AG09319 (cell line): ENCODE data around the gene TMEM200B.
"Not testable (repeated sequence)": the region's sequence is repeated elsewhere in the genome, so short reads cannot be mapped to it uniquely, and the experiment has no call there.

Experiments used
- DNase-seq: peaks from one replicate; pipeline ENCODE4 v3.0.0-alpha.2; 2010; ENCODE audit warnings: low read depth; ENCODE audit errors: extremely low read depth
- TF ChIP-seq, protein P1 (sequence below): IDR thresholded peaks from 2 replicates; pipeline ENCODE4 v1.5.1; 2011; ENCODE audit warnings: low read depth, mild to moderate bottlenecking, inconsistent platforms, low read length, moderate library complexity

TMEM200B gene

DNA sequence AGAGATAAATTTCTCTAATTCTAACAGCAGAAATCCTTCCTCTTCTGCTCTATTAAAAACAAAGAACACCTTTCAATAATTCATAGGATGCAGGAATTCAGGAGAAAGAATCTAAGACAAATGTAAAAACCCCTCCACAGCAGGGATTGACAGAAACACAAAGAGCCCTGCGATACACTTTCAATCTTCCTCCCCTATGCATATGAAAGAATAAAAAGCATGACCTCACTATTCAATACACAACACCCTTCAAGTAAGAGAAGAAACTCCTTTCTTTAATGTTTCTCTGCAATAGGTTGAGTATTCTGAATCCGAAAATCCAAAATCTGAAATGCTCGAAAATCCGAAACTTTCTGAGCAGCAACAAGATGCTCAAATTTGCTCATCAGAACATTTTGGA, 40.9 kb upstream of the TMEM200B start:
- DNase-seq, result no peak
- TF ChIP-seq, protein P1, sequence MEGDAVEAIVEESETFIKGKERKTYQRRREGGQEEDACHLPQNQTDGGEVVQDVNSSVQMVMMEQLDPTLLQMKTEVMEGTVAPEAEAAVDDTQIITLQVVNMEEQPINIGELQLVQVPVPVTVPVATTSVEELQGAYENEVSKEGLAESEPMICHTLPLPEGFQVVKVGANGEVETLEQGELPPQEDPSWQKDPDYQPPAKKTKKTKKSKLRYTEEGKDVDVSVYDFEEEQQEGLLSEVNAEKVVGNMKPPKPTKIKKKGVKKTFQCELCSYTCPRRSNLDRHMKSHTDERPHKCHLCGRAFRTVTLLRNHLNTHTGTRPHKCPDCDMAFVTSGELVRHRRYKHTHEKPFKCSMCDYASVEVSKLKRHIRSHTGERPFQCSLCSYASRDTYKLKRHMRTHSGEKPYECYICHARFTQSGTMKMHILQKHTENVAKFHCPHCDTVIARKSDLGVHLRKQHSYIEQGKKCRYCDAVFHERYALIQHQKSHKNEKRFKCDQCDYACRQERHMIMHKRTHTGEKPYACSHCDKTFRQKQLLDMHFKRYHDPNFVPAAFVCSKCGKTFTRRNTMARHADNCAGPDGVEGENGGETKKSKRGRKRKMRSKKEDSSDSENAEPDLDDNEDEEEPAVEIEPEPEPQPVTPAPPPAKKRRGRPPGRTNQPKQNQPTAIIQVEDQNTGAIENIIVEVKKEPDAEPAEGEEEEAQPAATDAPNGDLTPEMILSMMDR, result no peak

DNA sequence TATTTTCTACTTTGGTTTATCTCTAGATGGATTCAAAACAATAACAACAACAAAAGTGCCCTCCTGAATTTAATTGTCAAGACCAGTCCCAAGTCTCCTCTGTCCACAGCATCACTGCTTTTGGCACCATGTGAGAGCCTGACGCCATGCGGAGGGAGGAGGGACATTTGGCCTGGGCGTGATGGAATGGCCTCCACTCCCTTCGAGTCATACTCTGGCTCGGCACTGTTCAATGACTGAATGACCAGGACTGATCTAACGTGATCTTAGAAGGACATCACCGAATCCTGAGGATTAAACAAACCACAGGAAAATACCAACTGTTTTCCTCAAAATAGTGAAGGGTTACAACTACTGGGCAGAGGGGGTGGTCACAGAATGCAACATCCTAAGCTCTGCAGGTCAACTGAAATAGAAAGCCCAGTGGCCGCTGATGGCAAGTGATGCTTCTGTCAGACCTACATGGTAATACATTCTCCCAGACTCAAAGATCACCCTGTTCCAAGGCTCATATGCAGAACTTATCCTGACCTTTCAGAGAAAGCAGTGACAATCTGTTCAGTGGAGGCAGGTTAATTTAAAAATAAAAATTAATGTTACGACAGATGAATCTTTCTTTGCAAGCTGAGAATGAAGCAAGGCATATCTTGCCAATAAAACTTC, 38.9 kb upstream of the TMEM200B start:
- TF ChIP-seq, protein P1, result no peak
- no peak for DNase-seq

DNA sequence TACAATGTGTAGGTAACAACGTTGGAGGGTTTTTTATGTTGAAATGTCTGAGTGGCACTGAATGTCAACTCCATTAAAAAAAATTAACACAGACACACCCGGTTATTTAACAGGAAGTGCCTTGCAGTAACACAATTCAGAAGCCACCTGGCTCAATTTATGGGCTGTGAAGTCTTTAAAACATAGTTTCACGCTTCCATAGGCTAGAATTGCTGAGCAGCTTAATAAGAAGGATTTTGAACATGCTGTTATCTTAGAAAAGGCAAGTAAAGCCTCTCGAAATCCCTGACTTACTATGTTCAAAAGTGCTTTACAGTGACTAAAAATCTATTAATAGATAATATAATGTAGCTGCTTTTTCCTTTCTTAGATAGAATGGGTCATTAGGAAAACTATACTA, 38.3 kb upstream of the TMEM200B start:
- no peak for DNase-seq
- TF ChIP-seq, protein P1, result no peak

DNA sequence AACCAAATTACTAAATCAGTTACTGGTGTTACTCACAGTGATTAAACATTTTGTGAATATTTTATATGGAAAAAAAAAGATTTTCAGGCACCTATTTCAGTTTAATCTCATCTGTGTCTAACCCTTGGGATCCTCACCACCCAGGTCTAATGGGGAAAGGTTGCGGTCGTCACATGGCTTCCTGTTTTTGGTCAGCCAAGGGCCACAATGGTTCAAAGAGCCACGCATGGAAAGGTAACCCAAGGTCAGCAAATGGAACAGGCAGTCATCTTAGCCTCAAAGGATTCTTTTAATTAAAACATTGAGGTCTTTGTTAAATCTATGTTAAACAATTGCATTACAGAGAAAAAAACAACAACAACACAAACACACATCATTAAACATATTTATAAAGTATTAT, 36.1 kb upstream of the TMEM200B start:
- TF ChIP-seq, protein P1, result no peak
- no peak for DNase-seq

DNA sequence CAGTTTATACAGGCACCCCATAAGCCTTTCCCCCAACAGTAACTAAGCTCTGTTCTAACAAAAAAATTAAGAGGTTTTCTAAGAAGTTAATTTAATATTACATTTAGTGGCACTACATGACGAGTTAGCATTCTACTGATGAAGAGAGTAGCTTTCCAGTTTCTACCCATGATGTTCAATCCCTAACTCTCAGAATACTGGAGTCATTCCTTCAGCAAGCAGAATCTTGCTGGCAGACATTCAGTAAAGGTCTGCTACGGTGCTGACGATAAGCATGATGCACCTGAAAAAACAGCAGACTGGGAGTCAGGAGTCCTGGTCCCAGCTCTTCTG, 33.5 kb upstream of the TMEM200B start:
- TF ChIP-seq, protein P1, result no peak
- DNase-seq, result no peak

DNA sequence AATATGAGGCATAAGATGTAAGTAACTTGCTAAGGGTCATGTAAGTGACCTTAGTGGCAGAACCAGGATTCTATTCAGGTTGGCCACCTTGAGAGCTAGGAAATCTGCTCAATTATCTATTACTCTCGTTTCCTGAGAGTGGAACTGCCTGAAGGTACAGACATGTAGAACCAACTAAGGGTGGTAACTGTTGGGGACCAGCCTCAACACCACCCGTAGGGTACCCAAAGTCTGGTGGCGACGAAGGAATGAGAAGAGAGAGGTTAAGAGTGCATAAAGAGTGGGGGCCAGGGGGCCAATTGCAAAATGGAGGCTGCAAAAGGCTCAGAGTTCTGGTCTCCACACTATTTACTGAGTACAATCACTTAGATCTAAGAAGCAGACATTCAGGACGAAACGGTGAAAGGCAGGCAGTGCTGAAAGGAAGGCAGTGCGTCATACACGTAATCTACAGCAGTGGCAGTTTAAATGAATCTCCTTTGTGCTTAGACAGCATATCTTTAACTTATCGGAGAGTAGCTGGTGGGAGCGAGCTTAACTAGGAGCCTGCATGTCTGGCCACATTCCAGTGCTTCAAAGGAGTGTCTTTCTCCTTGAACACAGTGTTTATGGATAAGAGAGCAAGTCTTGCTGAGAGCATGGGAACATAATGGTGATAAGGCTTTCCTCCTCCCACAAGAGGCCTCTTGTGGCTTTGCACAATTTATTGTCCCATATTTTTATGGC, 33.0 kb upstream of the TMEM200B start:
- no peak for DNase-seq

DNA sequence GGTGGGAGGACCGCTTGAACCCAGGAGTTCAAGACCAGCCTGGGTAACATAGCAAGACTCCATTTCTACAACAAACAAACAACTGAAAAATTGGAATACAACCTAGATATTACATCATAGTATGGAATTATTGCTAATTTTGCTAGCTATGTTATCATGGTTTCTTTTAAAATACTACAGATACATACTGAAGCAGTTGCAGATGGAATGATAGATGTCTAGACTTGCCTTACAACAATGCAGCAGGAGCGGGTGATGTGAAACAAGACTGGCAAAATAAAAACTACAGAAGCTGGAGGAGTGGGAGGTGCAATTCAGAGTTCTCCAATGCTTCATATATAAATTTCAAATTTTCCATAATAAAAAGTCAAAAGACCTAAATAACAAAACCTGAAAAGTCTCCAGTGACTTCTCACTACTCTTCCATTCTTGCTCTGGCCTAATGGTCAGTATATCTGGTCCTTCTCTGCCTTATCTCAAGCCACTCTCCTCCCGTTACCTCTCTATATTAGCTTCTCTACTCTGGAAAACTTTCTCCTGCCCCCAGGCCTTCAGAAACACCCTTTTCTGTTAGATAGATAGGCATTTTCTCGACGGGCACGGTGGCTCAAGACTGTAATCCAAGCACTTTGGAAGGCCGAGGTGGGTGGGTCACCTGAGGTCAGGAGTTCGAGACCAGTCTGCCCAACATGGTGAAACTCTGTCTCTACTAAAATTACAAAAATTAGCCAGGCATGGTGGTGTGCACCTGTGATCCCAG, 28.5 kb upstream of the TMEM200B start:
- TF ChIP-seq, protein P1, result no peak
- DNase-seq, result no peak

More for the DNA sequence above, 33.0 kb upstream of the TMEM200B start:
- TF ChIP-seq, protein P1, result no peak

DNA sequence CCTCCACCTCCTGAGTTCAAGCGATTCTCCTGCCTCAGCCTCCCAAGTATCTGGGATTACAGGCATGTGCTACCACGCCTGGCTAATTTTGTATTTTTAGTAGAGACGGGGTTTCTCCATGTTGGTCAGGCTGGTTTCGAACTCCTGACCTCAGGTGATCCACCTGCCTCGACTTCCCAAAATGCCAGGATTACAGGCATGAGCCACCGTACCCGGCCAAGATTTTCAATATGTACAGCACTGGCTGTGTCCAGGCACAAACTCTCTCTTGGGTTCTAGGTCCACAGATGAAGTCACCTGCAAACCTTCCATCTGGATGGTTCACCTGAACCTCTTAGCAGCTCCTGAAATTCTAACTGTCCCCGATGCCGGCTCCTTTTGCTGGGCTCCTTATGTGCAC, 26.6 kb upstream of the TMEM200B start:
- DNase-seq, result not testable (repeated sequence)
